ENCODE measurements around the gene PITRM1.
"Not testable (repeated sequence)": the region's sequence is repeated elsewhere in the genome, so short reads cannot be mapped to it uniquely, and the experiment has no call there.

PITRM1 gene

GRCh38 chr10:3116508-3117100 lies 56.0 kb downstream of the PITRM1 start:
- no peak for DNase-seq

GRCh38 chr10:3115685-3116084 lies 56.9 kb downstream of the PITRM1 start:
- no peak for DNase-seq

- no peak for DNase-seq
Measured at GRCh38 chr10:3113343-3113720, 59.2 kb downstream of the PITRM1 start.

- no peak for DNase-seq
Measured at GRCh38 chr10:3111621-3112163, 60.9 kb downstream of the PITRM1 start.

GRCh38 chr10:3110782-3111620 lies 61.6 kb downstream of the PITRM1 start:
- DNase-seq, result no peak

- no peak for DNase-seq
Measured at GRCh38 chr10:3109633-3110032, 62.9 kb downstream of the PITRM1 start.

GRCh38 chr10:3109196-3109595 lies 63.4 kb downstream of the PITRM1 start:
- no peak for DNase-seq

GRCh38 chr10:3108575-3109105 lies 63.9 kb downstream of the PITRM1 start:
- DNase-seq, result no peak

GRCh38 chr10:3108033-3108432 lies 64.5 kb downstream of the PITRM1 start:
- no peak for DNase-seq

GRCh38 chr10:3107426-3107961 lies 65.1 kb downstream of the PITRM1 start:
- DNase-seq, result no peak

- no peak for DNase-seq
Measured at GRCh38 chr10:3106928-3107425, 65.6 kb downstream of the PITRM1 start.

GRCh38 chr10:3106328-3106727 lies 66.3 kb downstream of the PITRM1 start:
- DNase-seq, result not testable (repeated sequence)

- no peak for DNase-seq
Measured at GRCh38 chr10:3105905-3106304, 66.7 kb downstream of the PITRM1 start.

GRCh38 chr10:3105166-3105565 lies 67.4 kb downstream of the PITRM1 start:
- no peak for DNase-seq

GRCh38 chr10:3104251-3104918 lies 68.2 kb downstream of the PITRM1 start:
- no peak for DNase-seq

- no peak for DNase-seq
Measured at GRCh38 chr10:3103646-3104045, 68.9 kb downstream of the PITRM1 start.

GRCh38 chr10:3102720-3103427 lies 69.7 kb downstream of the PITRM1 start:
- no peak for DNase-seq

- no peak for DNase-seq
Measured at GRCh38 chr10:3100856-3101640, 71.5 kb downstream of the PITRM1 start.

- no peak for DNase-seq
Measured at GRCh38 chr10:3100093-3100792, 72.3 kb downstream of the PITRM1 start.

GRCh38 chr10:3099291-3100092 lies 73.1 kb downstream of the PITRM1 start:
- no peak for DNase-seq

Data from activated gamma-delta T cell (primary cell).